SK-N-SH treated with all-trans-retinoic acid at 6 μM for 48 hours (cell line): Measurements from ENCODE around the gene MACIR.

Source experiments
- ATAC-seq: fragments of 200-7000 bp; cut with Tn5 transposase; 3 replicates; pipeline ENCODE4 v1.9.1; 2020; ENCODE audit warnings: mild to moderate bottlenecking, moderate library complexity
- ARNTL ChIP-seq: fragments of 450-650 bp; formaldehyde crosslinking; IDR thresholded peaks from 2 replicates; pipeline ENCODE4 v1.5.0; 2020; ENCODE audit warnings: low read depth, mild to moderate bottlenecking, moderate library complexity, borderline replicate concordance
- BACH2 ChIP-seq: fragments of 250-450 bp; sonication (Bioruptor Pico); IDR thresholded peaks from 2 replicates; pipeline ENCODE4 v1.9.0; 2021; ENCODE audit warnings: mild to moderate bottlenecking, borderline replicate concordance
- CSDC2 ChIP-seq: fragments of 250-450 bp; sonication (Bioruptor Pico); IDR thresholded peaks from 2 replicates; pipeline ENCODE4 v1.5.0; 2020; ENCODE audit warnings: mild to moderate bottlenecking, moderate library complexity
- ESRRG ChIP-seq: fragments of 250-450 bp; sonication (Bioruptor Pico); IDR thresholded peaks from 2 replicates; pipeline ENCODE4 v1.6.1; 2021; ENCODE audit warnings: mild to moderate bottlenecking
- GLIS3 ChIP-seq: fragments of 250-450 bp; sonication (Bioruptor Pico); IDR thresholded peaks from 2 replicates; pipeline ENCODE4 v1.5.0; 2020; ENCODE audit warnings: mild to moderate bottlenecking, moderate library complexity
- ISL1 ChIP-seq: fragments of 250-450 bp; sonication (Bioruptor Pico); IDR thresholded peaks from 2 replicates; pipeline ENCODE4 v2.1.2; 2022; ENCODE audit warnings: mild to moderate bottlenecking, moderate library complexity
- OSR1 ChIP-seq: fragments of 250-450 bp; sonication (Bioruptor Pico); IDR thresholded peaks from 2 replicates; pipeline ENCODE4 v1.8.0; 2022; ENCODE audit warnings: moderate library complexity, mild to moderate bottlenecking, inconsistent platforms
- RARB ChIP-seq: fragments of 250-450 bp; sonication (Bioruptor Pico); IDR thresholded peaks from 2 replicates; pipeline ENCODE4 v1.8.0; 2021; ENCODE audit warnings: mild to moderate bottlenecking, moderate library complexity
- TCF4 ChIP-seq: fragments of 250-450 bp; sonication (Bioruptor Pico); IDR thresholded peaks from 2 replicates; pipeline ENCODE4 v1.8.0; 2021; ENCODE audit warnings: mild to moderate bottlenecking, moderate library complexity, borderline replicate concordance
- ZFP30 ChIP-seq: fragments of 450-650 bp; formaldehyde crosslinking; IDR thresholded peaks from 2 replicates; pipeline ENCODE4 v1.5.0; 2022; ENCODE audit warnings: mild to moderate bottlenecking, moderate library complexity
- ZNF565 ChIP-seq: fragments of 450-650 bp; formaldehyde crosslinking; conservative IDR thresholded peaks from 2 replicates; pipeline ENCODE4 v1.5.0; 2020; ENCODE audit warnings: low read depth, mild to moderate bottlenecking, moderate library complexity
- ZNF70 ChIP-seq: fragments of 450-650 bp; formaldehyde crosslinking; IDR thresholded peaks from 2 replicates; pipeline ENCODE4 v1.5.0; 2020; ENCODE audit warnings: mild to moderate bottlenecking, moderate library complexity
- ZNF8 ChIP-seq: fragments of 450-650 bp; formaldehyde crosslinking; IDR thresholded peaks from 2 replicates; pipeline ENCODE4 v1.5.0; 2020; ENCODE audit warnings: mild to moderate bottlenecking, moderate library complexity
- TF ChIP-seq, protein P1 (sequence below): fragments of 250-450 bp; sonication (Bioruptor Pico); IDR thresholded peaks from 2 replicates; pipeline ENCODE4 v1.5.0; 2020; ENCODE audit warnings: mild to moderate bottlenecking, moderate library complexity
- TF ChIP-seq, protein P2 (sequence below): fragments of 250-450 bp; sonication (Bioruptor Pico); IDR thresholded peaks from 2 replicates; pipeline ENCODE4 v1.8.0; 2020; ENCODE audit warnings: mild to moderate bottlenecking, moderate library complexity, borderline replicate concordance
- TF ChIP-seq, protein P3 (sequence below): fragments of 250-450 bp; sonication (Bioruptor Pico); IDR thresholded peaks from 2 replicates; pipeline ENCODE4 v1.5.1; 2021; ENCODE audit warnings: mild to moderate bottlenecking, moderate library complexity
- TF ChIP-seq, protein P4 (sequence below): fragments of 250-450 bp; sonication (Bioruptor Pico); IDR thresholded peaks from 2 replicates; pipeline ENCODE4 v1.8.0; 2021; ENCODE audit warnings: low read depth, mild to moderate bottlenecking, moderate library complexity, borderline replicate concordance

MACIR gene

DNA sequence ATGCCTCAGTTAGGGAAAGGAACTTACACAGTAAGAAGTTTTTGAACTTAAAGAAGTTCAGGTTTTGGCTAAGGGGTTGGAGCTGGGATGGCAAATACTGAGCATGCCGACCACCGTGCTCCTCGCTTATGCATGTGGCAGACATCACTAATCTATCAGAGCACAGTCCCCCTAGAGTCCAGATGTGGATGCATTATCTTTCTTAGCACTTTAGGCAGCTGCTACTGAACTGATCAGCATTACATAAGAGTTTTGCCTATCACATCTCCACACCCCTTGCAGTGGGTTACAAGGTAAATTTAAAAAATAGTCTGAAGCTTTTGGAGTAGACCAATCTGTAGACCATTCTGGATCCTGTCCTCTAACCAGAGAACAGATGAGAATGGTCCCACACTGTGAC, 22.4 kb downstream of the MACIR start:
- TF ChIP-seq, protein P1, sequence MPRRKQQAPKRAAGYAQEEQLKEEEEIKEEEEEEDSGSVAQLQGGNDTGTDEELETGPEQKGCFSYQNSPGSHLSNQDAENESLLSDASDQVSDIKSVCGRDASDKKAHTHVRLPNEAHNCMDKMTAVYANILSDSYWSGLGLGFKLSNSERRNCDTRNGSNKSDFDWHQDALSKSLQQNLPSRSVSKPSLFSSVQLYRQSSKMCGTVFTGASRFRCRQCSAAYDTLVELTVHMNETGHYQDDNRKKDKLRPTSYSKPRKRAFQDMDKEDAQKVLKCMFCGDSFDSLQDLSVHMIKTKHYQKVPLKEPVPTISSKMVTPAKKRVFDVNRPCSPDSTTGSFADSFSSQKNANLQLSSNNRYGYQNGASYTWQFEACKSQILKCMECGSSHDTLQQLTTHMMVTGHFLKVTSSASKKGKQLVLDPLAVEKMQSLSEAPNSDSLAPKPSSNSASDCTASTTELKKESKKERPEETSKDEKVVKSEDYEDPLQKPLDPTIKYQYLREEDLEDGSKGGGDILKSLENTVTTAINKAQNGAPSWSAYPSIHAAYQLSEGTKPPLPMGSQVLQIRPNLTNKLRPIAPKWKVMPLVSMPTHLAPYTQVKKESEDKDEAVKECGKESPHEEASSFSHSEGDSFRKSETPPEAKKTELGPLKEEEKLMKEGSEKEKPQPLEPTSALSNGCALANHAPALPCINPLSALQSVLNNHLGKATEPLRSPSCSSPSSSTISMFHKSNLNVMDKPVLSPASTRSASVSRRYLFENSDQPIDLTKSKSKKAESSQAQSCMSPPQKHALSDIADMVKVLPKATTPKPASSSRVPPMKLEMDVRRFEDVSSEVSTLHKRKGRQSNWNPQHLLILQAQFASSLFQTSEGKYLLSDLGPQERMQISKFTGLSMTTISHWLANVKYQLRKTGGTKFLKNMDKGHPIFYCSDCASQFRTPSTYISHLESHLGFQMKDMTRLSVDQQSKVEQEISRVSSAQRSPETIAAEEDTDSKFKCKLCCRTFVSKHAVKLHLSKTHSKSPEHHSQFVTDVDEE (CRISPR knock-in tag) = no peak
- TF ChIP-seq ESRRG (CRISPR knock-in tag) (no peak), TCF4 (no peak), BACH2 (CRISPR knock-in tag) (no peak), CSDC2 (no peak), ZNF70 (CRISPR knock-in tag) (no peak), GLIS3 (no peak)
- no peak for ATAC-seq

GRCh38 chr5:103283120-103283519, 24.6 kb downstream of the MACIR start:
- TF ChIP-seq, protein P2, sequence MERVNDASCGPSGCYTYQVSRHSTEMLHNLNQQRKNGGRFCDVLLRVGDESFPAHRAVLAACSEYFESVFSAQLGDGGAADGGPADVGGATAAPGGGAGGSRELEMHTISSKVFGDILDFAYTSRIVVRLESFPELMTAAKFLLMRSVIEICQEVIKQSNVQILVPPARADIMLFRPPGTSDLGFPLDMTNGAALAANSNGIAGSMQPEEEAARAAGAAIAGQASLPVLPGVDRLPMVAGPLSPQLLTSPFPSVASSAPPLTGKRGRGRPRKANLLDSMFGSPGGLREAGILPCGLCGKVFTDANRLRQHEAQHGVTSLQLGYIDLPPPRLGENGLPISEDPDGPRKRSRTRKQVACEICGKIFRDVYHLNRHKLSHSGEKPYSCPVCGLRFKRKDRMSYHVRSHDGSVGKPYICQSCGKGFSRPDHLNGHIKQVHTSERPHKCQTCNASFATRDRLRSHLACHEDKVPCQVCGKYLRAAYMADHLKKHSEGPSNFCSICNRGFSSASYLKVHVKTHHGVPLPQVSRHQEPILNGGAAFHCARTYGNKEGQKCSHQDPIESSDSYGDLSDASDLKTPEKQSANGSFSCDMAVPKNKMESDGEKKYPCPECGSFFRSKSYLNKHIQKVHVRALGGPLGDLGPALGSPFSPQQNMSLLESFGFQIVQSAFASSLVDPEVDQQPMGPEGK = no peak
- no peak for ATAC-seq

DNA sequence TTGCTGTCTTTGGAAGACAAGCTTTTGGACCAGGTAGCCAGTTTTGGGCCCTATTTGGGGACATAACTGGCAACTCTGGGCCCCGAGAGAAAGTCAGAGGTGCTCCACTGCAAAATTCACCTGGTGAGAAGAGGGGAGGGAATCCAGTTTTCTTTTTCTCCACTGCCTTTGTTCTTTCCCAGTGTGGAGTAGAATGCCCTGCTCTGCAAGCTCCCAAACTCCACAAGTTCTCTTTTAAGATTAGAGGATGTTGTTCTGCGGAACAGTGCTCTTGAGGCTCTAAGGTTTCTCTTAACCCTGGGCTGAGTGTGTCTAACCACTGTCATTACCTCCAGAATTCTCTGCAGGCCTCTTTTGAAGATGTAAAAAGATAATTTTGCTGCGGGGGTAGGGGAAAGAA, 25.3 kb downstream of the MACIR start:
- no peak for ATAC-seq
- TF ChIP-seq, protein P1 (CRISPR knock-in tag) = no peak
- TF ChIP-seq ZNF565 (no peak), OSR1 (CRISPR knock-in tag) (no peak), RARB (no peak), ZNF70 (CRISPR knock-in tag) (no peak), ARNTL (CRISPR knock-in tag) (no peak), TCF4 (no peak), ZNF8 (CRISPR knock-in tag) (no peak), ISL1 (CRISPR knock-in tag) (no peak), ZFP30 (CRISPR knock-in tag) (no peak)
- TF ChIP-seq, protein P3, sequence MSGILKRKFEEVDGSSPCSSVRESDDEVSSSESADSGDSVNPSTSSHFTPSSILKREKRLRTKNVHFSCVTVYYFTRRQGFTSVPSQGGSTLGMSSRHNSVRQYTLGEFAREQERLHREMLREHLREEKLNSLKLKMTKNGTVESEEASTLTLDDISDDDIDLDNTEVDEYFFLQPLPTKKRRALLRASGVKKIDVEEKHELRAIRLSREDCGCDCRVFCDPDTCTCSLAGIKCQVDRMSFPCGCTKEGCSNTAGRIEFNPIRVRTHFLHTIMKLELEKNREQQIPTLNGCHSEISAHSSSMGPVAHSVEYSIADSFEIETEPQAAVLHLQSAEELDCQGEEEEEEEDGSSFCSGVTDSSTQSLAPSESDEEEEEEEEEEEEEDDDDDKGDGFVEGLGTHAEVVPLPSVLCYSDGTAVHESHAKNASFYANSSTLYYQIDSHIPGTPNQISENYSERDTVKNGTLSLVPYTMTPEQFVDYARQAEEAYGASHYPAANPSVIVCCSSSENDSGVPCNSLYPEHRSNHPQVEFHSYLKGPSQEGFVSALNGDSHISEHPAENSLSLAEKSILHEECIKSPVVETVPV = no peak
- TF ChIP-seq, protein P4, sequence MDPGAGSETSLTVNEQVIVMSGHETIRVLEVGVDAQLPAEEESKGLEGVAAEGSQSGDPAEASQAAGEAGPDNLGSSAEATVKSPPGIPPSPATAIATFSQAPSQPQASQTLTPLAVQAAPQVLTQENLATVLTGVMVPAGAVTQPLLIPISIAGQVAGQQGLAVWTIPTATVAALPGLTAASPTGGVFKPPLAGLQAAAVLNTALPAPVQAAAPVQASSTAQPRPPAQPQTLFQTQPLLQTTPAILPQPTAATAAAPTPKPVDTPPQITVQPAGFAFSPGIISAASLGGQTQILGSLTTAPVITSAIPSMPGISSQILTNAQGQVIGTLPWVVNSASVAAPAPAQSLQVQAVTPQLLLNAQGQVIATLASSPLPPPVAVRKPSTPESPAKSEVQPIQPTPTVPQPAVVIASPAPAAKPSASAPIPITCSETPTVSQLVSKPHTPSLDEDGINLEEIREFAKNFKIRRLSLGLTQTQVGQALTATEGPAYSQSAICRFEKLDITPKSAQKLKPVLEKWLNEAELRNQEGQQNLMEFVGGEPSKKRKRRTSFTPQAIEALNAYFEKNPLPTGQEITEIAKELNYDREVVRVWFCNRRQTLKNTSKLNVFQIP (CRISPR knock-in tag) = no peak
- TF ChIP-seq, protein P2 = no peak
